Measurements from ENCODE around the gene EFCC1.

The EFCC1 gene

GRCh38 chr3:128994581-128995546 lies 6.2 kb upstream of the EFCC1 start:
- Histone ChIP-seq H3K36me3 (ENCODE audit: low read length) (no peaks in the 10 kb centered on the region), H3K27me3 (ENCODE audit: low read length) (no peaks in the 10 kb centered on the region), H3F3A (ENCODE audit: insufficient read depth) (no peaks in the 10 kb centered on the region), H4K20me1 (ENCODE audit: low read depth, low read length) (no peaks in the 10 kb centered on the region), H2AFZ (ENCODE audit: low read depth, low read length, severe bottlenecking) (no peak overlapping the region), H3K79me2 (ENCODE audit: insufficient read depth, low read length) (no peaks in the 10 kb centered on the region), H3K4me2 (ENCODE audit: low read depth, low read length, poor library complexity, severe bottlenecking) (peak overlapping the region; percentile 27), H3K4me3 (ENCODE audit: insufficient read depth, low read length, poor library complexity, severe bottlenecking) (no peak overlapping the region), H3K9ac (ENCODE audit: low read length) (no peak overlapping the region), H3K9me2 (replicated peaks; ENCODE audit: insufficient read depth, low read length) (no peaks in the 10 kb centered on the region), H3K9me3 (ENCODE audit: insufficient read depth, low read length) (no peaks in the 10 kb centered on the region), H3K27ac (ENCODE audit: low read depth, low read length) (no peak overlapping the region)
- TF ChIP-seq EZH2phosphoT487 (conservative IDR thresholded peaks at IDR 0.05; ENCODE audit: low read length) (no peak), CTCF (IDR thresholded peaks at IDR 0.05; ENCODE audit: insufficient read depth, low read length, poor library complexity, severe bottlenecking) (no peak)

- no peak for TF ChIP-seq EZH2phosphoT487 (conservative IDR thresholded peaks at IDR 0.05; ENCODE audit: low read length)
- TF ChIP-seq CTCF (IDR thresholded peaks at IDR 0.05; ENCODE audit: insufficient read depth, low read length, poor library complexity, severe bottlenecking) = no peak
- H3K9ac ChIP-seq (ENCODE audit: low read length) = no peak overlapping the region
- H3K4me2 ChIP-seq (ENCODE audit: low read depth, low read length, poor library complexity, severe bottlenecking) = no peak overlapping the region
- no peaks in the 10 kb centered on the region for H4K20me1 ChIP-seq (ENCODE audit: low read depth, low read length)
- no peaks in the 10 kb centered on the region for H3K27me3 ChIP-seq (ENCODE audit: low read length)
- no peaks in the 10 kb centered on the region for H3K9me2 ChIP-seq (replicated peaks; ENCODE audit: insufficient read depth, low read length)
- H3K4me3 ChIP-seq (ENCODE audit: insufficient read depth, low read length, poor library complexity, severe bottlenecking) = no peak overlapping the region
- H2AFZ ChIP-seq (ENCODE audit: low read depth, low read length, severe bottlenecking) = no peak overlapping the region
- H3K9me3 ChIP-seq (ENCODE audit: insufficient read depth, low read length) = no peaks in the 10 kb centered on the region
- H3F3A ChIP-seq (ENCODE audit: insufficient read depth) = no peaks in the 10 kb centered on the region
- H3K36me3 ChIP-seq (ENCODE audit: low read length) = no peaks in the 10 kb centered on the region
- no peaks in the 10 kb centered on the region for H3K79me2 ChIP-seq (ENCODE audit: insufficient read depth, low read length)
- no peak overlapping the region for H3K27ac ChIP-seq (ENCODE audit: low read depth, low read length)
Observed at GRCh38 chr3:128995737-128996136, 5.4 kb upstream of the EFCC1 start.

GRCh38 chr3:128996200-128996599 lies 4.9 kb upstream of the EFCC1 start:
- H3K9ac ChIP-seq (ENCODE audit: low read length) = no peak overlapping the region
- H3K4me2 ChIP-seq (ENCODE audit: low read depth, low read length, poor library complexity, severe bottlenecking) = no peak overlapping the region
- H4K20me1 ChIP-seq (ENCODE audit: low read depth, low read length) = no peaks in the 10 kb centered on the region
- no peak overlapping the region for H3K27ac ChIP-seq (ENCODE audit: low read depth, low read length)
- no peaks in the 10 kb centered on the region for H3K9me3 ChIP-seq (ENCODE audit: insufficient read depth, low read length)
- no peak overlapping the region for H3K4me3 ChIP-seq (ENCODE audit: insufficient read depth, low read length, poor library complexity, severe bottlenecking)
- H3K27me3 ChIP-seq (ENCODE audit: low read length) = no peaks in the 10 kb centered on the region
- no peaks in the 10 kb centered on the region for H3K9me2 ChIP-seq (replicated peaks; ENCODE audit: insufficient read depth, low read length)
- TF ChIP-seq CTCF (IDR thresholded peaks at IDR 0.05; ENCODE audit: insufficient read depth, low read length, poor library complexity, severe bottlenecking) = no peak
- TF ChIP-seq EZH2phosphoT487 (conservative IDR thresholded peaks at IDR 0.05; ENCODE audit: low read length) = no peak
- no peak overlapping the region for H2AFZ ChIP-seq (ENCODE audit: low read depth, low read length, severe bottlenecking)
- no peaks in the 10 kb centered on the region for H3K36me3 ChIP-seq (ENCODE audit: low read length)
- no peaks in the 10 kb centered on the region for H3K79me2 ChIP-seq (ENCODE audit: insufficient read depth, low read length)
- no peaks in the 10 kb centered on the region for H3F3A ChIP-seq (ENCODE audit: insufficient read depth)
